Activated T-cell treated with anti-CD3 and anti-CD28 coated beads for 1 hour (primary cell): ENCODE data around the gene UBE2D3.

Experiments
- DNase-seq: peaks from one replicate; pipeline ENCODE4 v3.0.0-alpha.2; 2020; ENCODE audit warnings: low read depth

Gene UBE2D3

GRCh38 chr4:102789317-102789717 is 38.0 kb downstream of the UBE2D3 start:
- DNase-seq: no peak

GRCh38 chr4:102787944-102788343 is 39.4 kb downstream of the UBE2D3 start:
- no peak for DNase-seq

GRCh38 chr4:102787096-102787881 is 40.1 kb downstream of the UBE2D3 start:
- DNase-seq: no peak

- DNase-seq: no peak
Measured at GRCh38 chr4:102786279-102786678, 41.1 kb downstream of the UBE2D3 start.

GRCh38 chr4:102783006-102783405 is 44.3 kb downstream of the UBE2D3 start:
- DNase-seq: no peak

GRCh38 chr4:102781570-102781969 is 45.8 kb downstream of the UBE2D3 start:
- DNase-seq: no peak

GRCh38 chr4:102780476-102781144 is 46.7 kb downstream of the UBE2D3 start:
- no peak for DNase-seq

- DNase-seq: no peak
Measured at GRCh38 chr4:102779204-102779603, 48.1 kb downstream of the UBE2D3 start.

- no peak for DNase-seq
Measured at GRCh38 chr4:102778720-102779119, 48.6 kb downstream of the UBE2D3 start.

GRCh38 chr4:102775805-102776204 is 51.5 kb downstream of the UBE2D3 start:
- DNase-seq: no peak

- DNase-seq: no peak
Measured at GRCh38 chr4:102774254-102774653, 53.1 kb downstream of the UBE2D3 start.

- no peak for DNase-seq
Measured at GRCh38 chr4:102772738-102773340, 54.5 kb downstream of the UBE2D3 start.

GRCh38 chr4:102764901-102765300 is 62.5 kb downstream of the UBE2D3 start:
- DNase-seq: no peak

- no peak for DNase-seq
Measured at GRCh38 chr4:102761906-102762305, 65.4 kb downstream of the UBE2D3 start.

- peak; percentile 3 for DNase-seq
Measured at GRCh38 chr4:102761296-102761701, 66.1 kb downstream of the UBE2D3 start.

GRCh38 chr4:102760645-102761295 is 66.6 kb downstream of the UBE2D3 start, which contains the start of gene MANBA:
Gene MANBA, minus strand, starts transcription at chr4:102760968. Its CDS starts 74 bp downstream, at chr4:102760894.
- DNase-seq: peak; percentile 79

- no peak for DNase-seq
Measured at GRCh38 chr4:102759831-102760644, 67.3 kb downstream of the UBE2D3 start.

GRCh38 chr4:102758241-102759160 is 68.8 kb downstream of the UBE2D3 start:
- no peak for DNase-seq

- DNase-seq: no peak
Measured at GRCh38 chr4:102757681-102758080, 69.7 kb downstream of the UBE2D3 start.

GRCh38 chr4:102754044-102754443 is 73.3 kb downstream of the UBE2D3 start:
- no peak for DNase-seq

- no peak for DNase-seq
Measured at GRCh38 chr4:102751941-102752340, 75.4 kb downstream of the UBE2D3 start.
